ENCODE results near the gene ENGASE.

The ENGASE gene

DNA sequence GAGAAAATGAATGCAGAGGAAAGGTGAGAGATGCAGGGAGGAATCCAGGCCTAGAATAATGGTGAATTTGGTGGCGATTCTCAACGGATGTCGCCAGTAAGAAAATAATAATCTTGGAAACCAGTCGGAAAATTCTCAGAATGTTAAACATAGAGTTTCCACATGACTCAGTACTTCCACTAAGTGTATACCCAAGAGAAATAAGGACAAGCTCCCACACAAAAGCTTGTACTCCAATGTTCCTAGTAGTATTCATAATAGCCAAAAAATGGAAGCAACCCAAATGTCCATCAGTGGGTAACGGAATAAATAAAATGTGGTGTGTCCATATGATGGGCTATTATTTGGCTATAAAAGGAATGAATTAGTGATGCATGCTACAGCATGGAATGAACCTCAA lies 19.4 kb upstream of the ENGASE start:
- Histone ChIP-seq H3K27ac (ENCODE audit: low read depth, low read length) (no peak overlapping the region), H3K9ac (ENCODE audit: low read length) (no peak overlapping the region), H3K4me1 (ENCODE audit: control insufficient read depth, insufficient read depth, low read length) (no peaks in the 10 kb centered on the region), H3K36me3 (ENCODE audit: control insufficient read depth, insufficient read depth, low read length) (no peaks in the 10 kb centered on the region), H3K27me3 (ENCODE audit: control insufficient read depth, insufficient read depth, low read length) (no peaks in the 10 kb centered on the region; the same call in 1 of the 2 replicates), H3K4me3 (ENCODE audit: low read depth, low read length) (no peak overlapping the region), H3K9me3 (ENCODE audit: control insufficient read depth, insufficient read depth, low read depth, low read length) (peaks cover 14% of the 10 kb centered on the region)

DNA sequence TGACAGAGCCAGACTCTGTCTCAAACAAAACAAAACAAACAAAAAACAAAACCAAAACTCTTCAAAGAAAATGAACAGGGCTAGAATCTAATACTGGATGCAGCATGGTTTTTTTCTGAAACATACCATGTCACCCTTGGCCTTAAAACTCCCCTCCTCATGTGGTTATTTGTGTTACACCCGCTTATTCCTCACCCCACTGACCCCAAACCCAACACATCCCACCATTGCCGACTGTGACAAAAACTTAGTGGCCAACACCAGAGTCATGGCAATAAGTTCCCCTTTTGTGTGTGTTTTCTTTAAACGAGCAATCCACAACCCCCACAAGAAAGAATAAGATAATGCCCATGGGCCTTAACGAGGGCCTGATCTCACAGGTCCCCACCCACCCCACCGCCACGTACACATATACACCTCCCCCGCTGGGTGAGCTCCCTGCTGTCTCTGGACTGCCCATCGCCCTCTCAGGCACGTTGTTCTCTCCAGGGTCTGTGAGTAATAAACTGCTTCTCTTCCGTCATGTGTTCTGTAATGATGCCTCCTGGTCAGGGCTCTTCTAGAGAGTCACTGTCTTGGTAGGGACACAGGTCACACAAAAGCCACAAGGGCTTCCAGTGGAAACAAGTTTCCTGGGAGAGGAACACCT lies 16.8 kb upstream of the ENGASE start:
- H3K9me3 ChIP-seq (ENCODE audit: control insufficient read depth, insufficient read depth, low read depth, low read length), result peaks cover 14% of the 10 kb centered on the region; the same call in 1 of the 2 replicates
- no peaks in the 10 kb centered on the region for H3K36me3 ChIP-seq (ENCODE audit: control insufficient read depth, insufficient read depth, low read length)
- H3K27ac ChIP-seq (ENCODE audit: low read depth, low read length), result no peak overlapping the region
- H3K27me3 ChIP-seq (ENCODE audit: control insufficient read depth, insufficient read depth, low read length), result no peaks in the 10 kb centered on the region
- H3K4me3 ChIP-seq (ENCODE audit: low read depth, low read length), result no peak overlapping the region
- no peaks in the 10 kb centered on the region for H3K4me1 ChIP-seq (ENCODE audit: control insufficient read depth, insufficient read depth, low read length)
- H3K9ac ChIP-seq (ENCODE audit: low read length), result no peak overlapping the region

DNA sequence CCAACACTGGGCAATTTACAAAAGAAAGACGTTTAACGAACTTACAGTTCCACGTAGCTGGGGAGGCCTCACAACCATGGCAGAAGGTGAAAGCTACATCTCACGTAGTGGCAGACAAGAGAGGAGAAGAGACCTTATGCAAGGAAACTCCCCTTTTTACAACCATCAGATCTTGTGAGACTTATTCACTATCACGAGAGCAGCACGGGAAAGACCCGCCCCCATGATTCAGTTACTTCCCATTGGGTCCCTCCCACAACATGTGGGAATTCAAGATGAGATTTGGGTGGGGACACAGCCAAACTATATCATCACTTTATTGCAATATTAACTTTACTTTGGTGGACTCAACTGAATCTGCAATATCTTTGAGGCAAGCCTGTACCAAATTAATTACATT lies 11.9 kb upstream of the ENGASE start:
- Histone ChIP-seq H3K4me1 (ENCODE audit: control insufficient read depth, insufficient read depth, low read length) (no peaks in the 10 kb centered on the region), H3K4me3 (ENCODE audit: low read depth, low read length) (no peak overlapping the region), H3K36me3 (ENCODE audit: control insufficient read depth, insufficient read depth, low read length) (no peaks in the 10 kb centered on the region)

DNA sequence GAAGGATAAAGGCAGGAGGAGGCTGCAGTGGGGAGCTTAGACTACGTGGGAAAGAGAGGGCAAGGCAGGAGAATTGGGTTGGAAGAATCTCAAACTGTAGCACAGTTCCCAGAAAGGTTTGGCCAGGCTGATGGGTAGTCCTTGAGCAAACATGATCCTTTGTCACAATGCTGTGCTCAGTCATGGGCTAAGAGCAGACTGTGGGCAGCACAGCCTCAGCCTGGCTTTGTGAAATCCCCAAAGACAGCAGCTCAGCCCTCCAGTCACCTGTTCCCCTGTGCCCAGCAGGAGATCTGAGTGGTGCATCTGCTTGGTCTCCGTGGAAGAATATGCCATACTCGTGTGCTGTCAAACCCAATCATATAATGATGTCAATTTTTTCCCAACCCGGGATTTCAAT lies 10.6 kb upstream of the ENGASE start:
- Histone ChIP-seq H3K36me3 (ENCODE audit: control insufficient read depth, insufficient read depth, low read length) (no peaks in the 10 kb centered on the region), H3K9me3 (ENCODE audit: control insufficient read depth, insufficient read depth, low read depth, low read length) (no peaks in the 10 kb centered on the region), H3K27me3 (ENCODE audit: control insufficient read depth, insufficient read depth, low read length) (no peaks in the 10 kb centered on the region), H3K4me3 (ENCODE audit: low read depth, low read length) (no peak overlapping the region), H3K9ac (ENCODE audit: low read length) (no peak overlapping the region), H3K27ac (ENCODE audit: low read depth, low read length) (no peak overlapping the region), H3K4me1 (ENCODE audit: control insufficient read depth, insufficient read depth, low read length) (no peaks in the 10 kb centered on the region)

More for the DNA sequence above, 11.9 kb upstream of the ENGASE start:
- H3K27me3 ChIP-seq (ENCODE audit: control insufficient read depth, insufficient read depth, low read length), result no peaks in the 10 kb centered on the region
- no peak overlapping the region for H3K9ac ChIP-seq (ENCODE audit: low read length)
- 0 out of 2 replicates have a peak, but pooled peaks cover 3% of the 10 kb centered on the region for H3K9me3 ChIP-seq (ENCODE audit: control insufficient read depth, insufficient read depth, low read depth, low read length)
- no peak overlapping the region for H3K27ac ChIP-seq (ENCODE audit: low read depth, low read length)

DNA sequence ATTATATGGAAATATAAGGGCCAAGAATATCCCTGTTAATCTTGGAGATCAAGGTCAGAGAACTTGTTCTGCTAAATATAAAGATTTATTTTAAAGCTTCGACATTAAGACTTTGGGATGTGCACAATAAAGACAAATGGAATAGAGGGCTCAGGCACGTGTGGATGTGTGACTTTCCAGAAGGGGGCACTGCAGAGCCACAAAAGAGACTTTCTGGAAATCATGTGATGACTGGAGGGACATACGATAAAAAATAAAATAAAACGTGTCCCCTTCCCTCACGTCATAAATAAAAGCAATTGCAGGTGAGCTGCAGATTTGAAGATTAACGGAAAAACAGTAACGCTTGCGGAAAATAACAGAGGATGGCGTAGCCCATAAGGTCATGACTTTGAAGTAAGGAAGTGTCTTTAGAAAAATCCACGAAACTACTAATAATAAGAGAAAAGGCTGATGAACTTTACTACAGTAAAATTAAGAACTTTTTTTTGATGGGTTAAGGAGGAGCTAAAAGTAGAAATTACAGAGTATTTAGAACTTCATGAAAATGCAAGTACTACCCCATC lies 9.4 kb upstream of the ENGASE start:
- Histone ChIP-seq H3K9ac (ENCODE audit: low read length) (no peak overlapping the region), H3K9me3 (ENCODE audit: control insufficient read depth, insufficient read depth, low read depth, low read length) (no peaks in the 10 kb centered on the region), H3K27ac (ENCODE audit: low read depth, low read length) (no peak overlapping the region), H3K27me3 (ENCODE audit: control insufficient read depth, insufficient read depth, low read length) (no peaks in the 10 kb centered on the region), H3K4me1 (ENCODE audit: control insufficient read depth, insufficient read depth, low read length) (no peaks in the 10 kb centered on the region), H3K4me3 (ENCODE audit: low read depth, low read length) (no peak overlapping the region), H3K36me3 (ENCODE audit: control insufficient read depth, insufficient read depth, low read length) (no peaks in the 10 kb centered on the region)

DNA sequence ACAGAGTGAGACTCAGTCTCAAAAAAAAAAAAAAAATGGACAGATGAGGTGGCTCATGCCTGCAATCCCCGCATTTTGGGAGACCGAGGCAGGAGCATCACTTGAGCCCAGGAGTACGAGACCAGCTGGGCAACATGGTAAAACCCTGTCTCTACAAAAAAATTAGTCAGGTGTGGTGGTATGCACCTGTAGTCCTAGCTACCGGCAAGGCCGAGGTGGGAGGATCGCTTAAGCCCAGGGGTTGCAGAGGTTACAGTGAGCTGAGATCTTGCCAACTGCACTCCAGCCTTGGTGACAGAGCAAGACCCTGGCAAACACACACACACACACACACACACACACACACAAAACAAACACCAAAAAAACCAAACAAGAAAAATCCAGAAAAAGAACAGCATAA lies 7.7 kb upstream of the ENGASE start:
- no peak overlapping the region for H3K9ac ChIP-seq (ENCODE audit: low read length)
- no peaks in the 10 kb centered on the region for H3K36me3 ChIP-seq (ENCODE audit: control insufficient read depth, insufficient read depth, low read length)
- no peak overlapping the region for H3K27ac ChIP-seq (ENCODE audit: low read depth, low read length)
- H3K9me3 ChIP-seq (ENCODE audit: control insufficient read depth, insufficient read depth, low read depth, low read length), result no peaks in the 10 kb centered on the region
- H3K4me3 ChIP-seq (ENCODE audit: low read depth, low read length), result no peak overlapping the region
- H3K27me3 ChIP-seq (ENCODE audit: control insufficient read depth, insufficient read depth, low read length), result no peaks in the 10 kb centered on the region
- H3K4me1 ChIP-seq (ENCODE audit: control insufficient read depth, insufficient read depth, low read length), result no peaks in the 10 kb centered on the region

DNA sequence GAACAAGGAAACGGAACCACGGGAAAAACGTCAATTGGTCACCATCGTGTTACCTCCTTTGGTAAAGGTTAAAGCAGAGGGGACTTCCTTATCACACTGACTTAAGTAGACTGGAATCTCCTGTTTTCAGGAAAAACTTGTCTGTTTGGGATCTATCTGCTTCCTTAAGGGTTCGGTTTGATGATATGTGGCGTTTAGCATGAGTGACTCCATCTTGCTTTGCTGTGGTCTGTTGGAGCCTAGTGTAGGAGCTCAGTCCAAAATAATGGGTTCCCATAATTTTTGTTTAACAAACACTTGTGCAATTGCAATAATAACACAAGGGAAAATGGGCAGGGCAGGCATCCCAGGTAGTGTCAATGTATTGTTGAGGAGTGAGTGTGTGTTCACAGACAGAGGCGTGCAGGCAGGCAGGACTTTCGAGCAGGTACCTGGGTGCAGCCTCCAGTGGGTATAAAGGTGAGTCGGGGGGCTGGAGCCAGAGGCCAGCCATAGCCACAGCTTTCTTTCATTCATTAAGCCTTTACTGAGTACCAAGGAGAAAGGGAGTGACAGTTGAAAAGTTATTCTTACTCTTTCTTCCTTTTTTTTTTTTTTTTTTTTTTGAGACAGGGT lies 4.3 kb upstream of the ENGASE start:
- Histone ChIP-seq H3K27ac (ENCODE audit: low read depth, low read length) (no peak overlapping the region), H3K4me3 (ENCODE audit: low read depth, low read length) (no peak overlapping the region), H3K27me3 (ENCODE audit: control insufficient read depth, insufficient read depth, low read length) (no peaks in the 10 kb centered on the region), H3K9ac (ENCODE audit: low read length) (no peak overlapping the region), H3K36me3 (ENCODE audit: control insufficient read depth, insufficient read depth, low read length) (no peaks in the 10 kb centered on the region), H3K4me1 (ENCODE audit: control insufficient read depth, insufficient read depth, low read length) (0 out of 2 replicates have a peak, but pooled peaks cover under 1% of the 10 kb centered on the region), H3K9me3 (ENCODE audit: control insufficient read depth, insufficient read depth, low read depth, low read length) (no peaks in the 10 kb centered on the region)

DNA sequence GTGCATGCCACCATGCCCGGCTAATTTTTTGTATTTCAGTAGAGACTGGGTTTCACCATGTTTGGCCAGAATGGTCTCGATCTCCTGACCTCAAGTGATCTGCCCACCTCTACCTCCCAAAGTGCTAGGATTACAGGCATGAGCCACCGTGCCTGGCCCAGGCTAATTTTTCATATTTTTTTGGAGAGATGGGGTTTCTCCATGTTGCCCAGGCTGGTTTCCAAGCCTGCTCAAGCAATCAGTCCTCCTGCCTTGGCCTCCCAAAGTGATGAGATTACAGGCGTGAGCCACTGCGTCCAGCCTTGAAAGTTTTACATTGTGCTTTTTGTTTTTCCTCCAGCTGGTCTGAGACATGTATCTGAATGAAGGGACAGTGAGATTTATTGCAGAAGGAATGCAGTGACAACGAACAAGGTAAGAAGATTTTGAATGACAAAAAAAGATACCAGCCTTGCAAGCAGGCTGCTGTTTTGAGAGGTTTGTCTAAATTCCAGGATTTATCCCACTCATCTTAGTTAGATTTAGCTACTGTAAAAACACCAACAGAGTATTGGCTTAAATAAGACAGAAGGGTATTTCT lies 3.4 kb upstream of the ENGASE start:
- H3K9me3 ChIP-seq (ENCODE audit: control insufficient read depth, insufficient read depth, low read depth, low read length), result no peaks in the 10 kb centered on the region
- H3K27ac ChIP-seq (ENCODE audit: low read depth, low read length), result no peak overlapping the region
- H3K4me1 ChIP-seq (ENCODE audit: control insufficient read depth, insufficient read depth, low read length), result 0 out of 2 replicates have a peak, but pooled peaks cover 6% of the 10 kb centered on the region
- H3K4me3 ChIP-seq (ENCODE audit: low read depth, low read length), result no peak overlapping the region
- no peak overlapping the region for H3K9ac ChIP-seq (ENCODE audit: low read length)
- no peaks in the 10 kb centered on the region for H3K27me3 ChIP-seq (ENCODE audit: control insufficient read depth, insufficient read depth, low read length)
- H3K36me3 ChIP-seq (ENCODE audit: control insufficient read depth, insufficient read depth, low read length), result no peaks in the 10 kb centered on the region

DNA sequence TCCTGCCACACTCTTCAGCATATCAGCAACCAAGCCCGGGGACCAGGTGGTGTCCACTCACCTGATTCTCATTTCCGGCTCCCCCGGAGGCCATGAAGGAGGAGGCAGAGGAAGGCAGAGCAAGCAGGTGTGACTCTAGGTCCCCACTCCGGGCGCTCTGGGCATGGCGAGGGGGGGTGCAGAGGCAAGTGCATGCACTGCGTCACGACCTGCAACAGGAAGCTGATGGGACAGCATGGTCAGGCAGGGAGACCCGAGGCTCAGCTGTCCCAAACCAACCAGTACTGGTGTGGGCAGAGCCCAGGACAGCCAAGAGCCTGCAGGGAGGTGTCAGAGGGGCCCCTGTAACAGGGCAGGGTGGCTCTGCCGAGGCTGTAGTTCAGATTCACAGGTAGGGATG lies 2.1 kb upstream of the ENGASE start:
- Histone ChIP-seq H3K27me3 (ENCODE audit: control insufficient read depth, insufficient read depth, low read length) (no peaks in the 10 kb centered on the region), H3K9me3 (ENCODE audit: control insufficient read depth, insufficient read depth, low read depth, low read length) (no peaks in the 10 kb centered on the region), H3K27ac (ENCODE audit: low read depth, low read length) (no peak overlapping the region), H3K4me1 (ENCODE audit: control insufficient read depth, insufficient read depth, low read length) (0 out of 2 replicates have a peak, but pooled peaks cover 6% of the 10 kb centered on the region), H3K4me3 (ENCODE audit: low read depth, low read length) (no peak overlapping the region), H3K36me3 (ENCODE audit: control insufficient read depth, insufficient read depth, low read length) (peaks cover 3% of the 10 kb centered on the region; the same call in 1 of the 2 replicates), H3K9ac (ENCODE audit: low read length) (no peak overlapping the region)

DNA sequence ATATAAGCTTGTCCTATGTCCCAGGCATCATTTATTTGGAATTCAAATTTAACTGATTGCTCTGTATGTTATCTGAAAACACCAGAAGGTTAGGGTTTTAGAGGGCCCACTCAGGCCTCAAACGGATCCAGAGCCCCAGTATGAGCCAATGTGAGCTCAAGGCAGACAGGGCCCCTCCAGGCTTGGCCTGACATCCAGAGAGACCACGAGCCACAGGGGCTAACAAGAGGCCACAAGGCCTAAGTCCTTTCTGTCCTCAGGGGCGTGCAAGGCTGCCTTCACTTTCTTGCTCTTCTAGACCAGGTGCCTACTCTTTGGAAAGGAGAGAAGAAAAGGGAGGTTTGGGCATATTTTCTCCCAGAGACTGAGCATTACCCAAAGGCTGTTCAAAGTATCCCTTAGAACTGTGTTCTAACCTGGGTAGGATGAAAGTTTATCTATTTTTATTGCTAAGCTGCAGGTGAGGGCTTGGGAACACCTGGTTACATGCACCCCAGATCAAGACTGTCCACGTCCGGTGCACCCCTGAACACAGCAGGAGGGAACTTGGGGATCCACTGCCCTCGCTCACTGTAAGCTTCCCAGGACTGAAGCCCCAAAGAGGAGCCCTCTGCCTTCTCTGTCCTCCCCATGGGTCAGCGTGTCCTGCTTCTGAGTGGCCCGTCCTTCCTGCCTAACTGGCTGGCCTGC lies 1.5 kb upstream of the ENGASE start:
- Histone ChIP-seq H3K36me3 (ENCODE audit: control insufficient read depth, insufficient read depth, low read length) (peaks cover 4% of the 10 kb centered on the region; the same call in 1 of the 2 replicates), H3K9me3 (ENCODE audit: control insufficient read depth, insufficient read depth, low read depth, low read length) (no peaks in the 10 kb centered on the region), H3K27me3 (ENCODE audit: control insufficient read depth, insufficient read depth, low read length) (no peaks in the 10 kb centered on the region), H3K4me3 (ENCODE audit: low read depth, low read length) (no peak overlapping the region), H3K27ac (ENCODE audit: low read depth, low read length) (no peak overlapping the region), H3K9ac (ENCODE audit: low read length) (no peak overlapping the region), H3K4me1 (ENCODE audit: control insufficient read depth, insufficient read depth, low read length) (0 out of 2 replicates have a peak, but pooled peaks cover 6% of the 10 kb centered on the region)
